Rectal smooth muscle tissue (tissue), 1 donor: ENCODE results near the gene MED12L.

ENCODE experiments used
- H3K27ac ChIP-seq: one replicate; pipeline ENCODE4 v1.7.0; 2013; ENCODE audit warnings: low read depth, low read length, inconsistent platforms
- H3K27me3 ChIP-seq: one replicate; pipeline ENCODE4 v1.7.0; 2013; ENCODE audit warnings: low read length; ENCODE audit not compliant: control insufficient read depth, insufficient read depth
- H3K36me3 ChIP-seq: one replicate; pipeline ENCODE4 v1.7.0; 2013; ENCODE audit warnings: low read length; ENCODE audit not compliant: control insufficient read depth, insufficient read depth
- H3K4me1 ChIP-seq: one replicate; pipeline ENCODE4 v1.7.0; 2013; ENCODE audit warnings: low read length; ENCODE audit not compliant: control insufficient read depth, insufficient read depth
- H3K4me3 ChIP-seq: one replicate; pipeline ENCODE4 v1.7.0; 2013; ENCODE audit warnings: low read length
- H3K9ac ChIP-seq: one replicate; pipeline ENCODE4 v1.7.0; 2013; ENCODE audit warnings: low read length

Gene MED12L

DNA sequence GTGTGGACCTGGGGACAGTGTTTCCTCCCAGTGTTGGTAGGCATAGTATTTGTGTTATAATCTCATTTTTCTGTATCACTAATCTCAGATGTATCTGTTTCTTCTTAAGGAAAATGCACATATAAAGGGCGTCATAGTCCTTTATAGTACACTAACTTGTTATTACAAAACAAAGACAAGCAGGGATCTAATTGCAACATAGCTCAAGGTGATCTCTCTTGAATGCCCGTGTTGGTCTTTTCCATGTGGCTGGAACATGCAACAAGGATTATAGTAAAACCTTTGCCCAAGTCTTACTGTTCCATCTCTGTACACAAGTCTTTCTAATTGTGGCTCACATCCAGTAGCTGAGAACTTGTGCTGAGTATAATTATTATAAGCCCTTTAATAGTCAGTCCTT lies 234.7 kb downstream of the MED12L start:
- no peaks in the 10 kb centered on the region for H3K27me3 ChIP-seq
- no peak overlapping the region for H3K9ac ChIP-seq
- H3K36me3 ChIP-seq: no peaks in the 10 kb centered on the region
- no peak overlapping the region for H3K4me3 ChIP-seq
- H3K4me1 ChIP-seq: no peaks in the 10 kb centered on the region
- H3K27ac ChIP-seq: no peak overlapping the region

DNA sequence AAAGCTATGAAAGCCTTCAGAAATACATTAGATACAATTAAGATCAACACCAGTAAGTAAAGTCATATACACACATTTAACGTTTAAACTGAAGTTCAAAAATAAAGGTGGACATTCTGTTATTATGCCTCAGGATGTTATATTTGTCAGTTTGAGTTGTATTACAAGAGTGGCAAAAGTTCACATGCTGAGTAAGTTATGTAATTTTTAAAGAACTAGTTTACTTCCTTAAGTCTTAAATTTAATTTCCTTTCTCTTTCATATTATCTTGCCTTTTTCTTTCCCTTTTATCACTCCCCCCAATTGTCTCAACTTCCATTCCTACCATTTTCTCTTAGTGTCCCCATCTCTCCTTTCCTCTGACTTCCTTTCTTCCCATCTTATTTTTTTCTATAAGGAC lies 236.1 kb downstream of the MED12L start:
- Histone ChIP-seq H3K27ac (no peak overlapping the region), H3K9ac (no peak overlapping the region), H3K36me3 (no peaks in the 10 kb centered on the region), H3K27me3 (no peaks in the 10 kb centered on the region), H3K4me1 (no peaks in the 10 kb centered on the region), H3K4me3 (no peak overlapping the region)

DNA sequence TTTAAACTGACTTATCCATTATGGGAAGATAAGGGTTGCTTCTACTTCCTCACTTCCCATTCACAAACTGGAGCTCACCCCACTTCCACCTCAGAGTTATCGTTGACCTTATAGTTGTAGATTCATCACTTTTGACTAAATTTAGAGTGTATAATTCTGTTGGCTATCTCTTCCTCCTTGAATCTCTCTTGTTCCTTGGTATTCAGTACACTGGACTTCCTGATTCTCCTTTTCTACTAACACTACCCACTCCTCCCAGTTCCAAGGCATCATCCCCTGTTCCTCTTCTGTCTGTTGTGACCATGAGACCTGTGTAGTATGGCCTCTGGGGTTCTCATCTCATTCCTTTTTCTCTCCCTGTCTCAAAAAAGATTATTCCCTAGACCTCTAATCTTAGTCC lies 237.0 kb downstream of the MED12L start:
- Histone ChIP-seq H3K27ac (no peak overlapping the region), H3K4me1 (no peaks in the 10 kb centered on the region), H3K4me3 (no peak overlapping the region), H3K27me3 (no peaks in the 10 kb centered on the region), H3K36me3 (no peaks in the 10 kb centered on the region), H3K9ac (no peak overlapping the region)

DNA sequence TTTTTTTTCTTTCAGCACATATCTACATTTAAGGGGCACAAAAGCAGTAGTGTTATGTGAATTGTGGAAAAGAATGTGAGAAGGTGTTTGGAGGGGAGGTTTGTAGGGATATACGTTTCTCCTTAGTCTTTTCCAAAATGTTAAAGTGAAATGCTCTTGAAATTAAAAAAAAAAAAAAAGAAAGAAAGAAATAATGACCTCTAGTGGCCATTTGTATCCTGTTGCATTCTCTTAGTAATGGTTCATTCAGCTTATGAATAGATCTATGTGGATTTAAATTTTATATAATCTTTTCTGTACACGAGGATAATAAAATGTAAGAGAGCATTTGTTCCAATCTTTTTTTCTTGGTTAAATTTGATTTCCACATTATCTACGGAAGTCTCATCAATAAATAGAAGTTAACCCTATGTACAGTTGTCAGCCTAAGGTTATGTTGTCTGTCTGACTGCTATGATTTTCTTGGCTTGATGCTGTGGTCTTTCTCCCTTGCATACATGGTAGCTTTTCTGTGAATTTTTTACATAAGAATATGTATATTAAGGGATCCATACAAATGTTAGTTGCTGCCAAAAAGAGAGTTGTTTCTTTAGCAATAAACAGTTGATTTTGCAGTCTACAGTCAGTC lies 242.2 kb downstream of the MED12L start:
- Histone ChIP-seq H3K9ac (no peak overlapping the region), H3K27ac (no peak overlapping the region), H3K36me3 (no peaks in the 10 kb centered on the region), H3K4me1 (no peaks in the 10 kb centered on the region), H3K27me3 (no peaks in the 10 kb centered on the region), H3K4me3 (no peak overlapping the region)

DNA sequence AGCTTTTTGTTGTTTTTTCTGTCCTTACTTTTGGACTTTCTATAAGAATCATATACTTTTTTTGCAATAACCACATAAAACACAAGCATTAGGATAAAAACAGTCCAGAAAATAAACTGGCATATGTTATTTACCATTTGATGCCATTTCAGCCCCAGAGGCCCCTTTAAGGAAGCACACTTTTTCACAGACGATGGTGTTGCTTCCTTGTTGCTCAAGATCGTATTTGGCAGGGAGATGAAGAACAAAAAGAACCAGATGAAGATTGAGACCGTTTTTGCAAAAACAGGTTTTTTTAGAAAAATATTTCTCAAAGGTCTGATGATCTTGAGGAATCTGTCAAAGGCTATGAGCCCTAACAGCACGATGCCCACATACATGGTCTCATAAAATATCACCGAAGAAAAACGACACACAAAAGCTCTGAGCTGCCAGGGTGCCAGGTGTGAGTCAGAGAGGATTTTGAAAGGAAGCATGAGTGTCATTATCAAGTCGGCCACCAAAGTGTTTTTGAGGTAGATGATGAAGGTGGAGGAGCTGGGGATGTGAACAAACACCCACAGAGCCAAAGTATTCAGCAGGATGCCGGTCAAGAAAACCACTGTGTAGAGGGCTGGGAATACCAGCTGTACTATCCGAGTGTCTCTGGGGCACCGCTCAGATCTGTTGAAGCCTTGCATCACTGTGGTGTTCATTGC lies 243.0 kb downstream of the MED12L start:
- no peaks in the 10 kb centered on the region for H3K27me3 ChIP-seq
- no peaks in the 10 kb centered on the region for H3K4me1 ChIP-seq
- H3K27ac ChIP-seq: no peak overlapping the region
- peak overlapping the region; percentile 27 for H3K4me3 ChIP-seq
- H3K9ac ChIP-seq: no peak overlapping the region
- no peaks in the 10 kb centered on the region for H3K36me3 ChIP-seq

DNA sequence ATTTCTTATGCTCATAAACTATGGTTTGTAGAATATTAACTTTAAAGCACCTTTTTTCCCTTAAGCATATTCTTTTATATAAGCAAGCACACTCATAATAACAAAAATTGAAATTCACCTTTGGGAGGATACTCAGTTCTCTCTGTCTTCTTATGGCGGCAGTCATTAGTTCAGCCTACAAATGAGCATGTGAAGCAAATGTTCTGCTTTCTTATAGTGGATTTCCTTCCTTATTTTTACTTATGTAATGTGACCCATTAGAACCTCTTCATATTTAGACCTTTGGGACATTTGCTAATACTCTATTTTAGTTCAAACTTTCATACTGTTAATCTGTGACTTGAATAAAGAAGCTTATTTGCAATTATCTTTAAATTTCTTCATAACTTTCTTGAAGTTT lies 243.9 kb downstream of the MED12L start, which contains the start of gene P2RY13:
P2RY13 (minus strand) TSS at position 187 of the 400 bp plus-strand sequence; CDS start at position 166, 21 bp downstream.
- Histone ChIP-seq H3K27ac (no peak within 1 kb of the TSS), H3K4me1 (no peaks in the 10 kb centered on the region), H3K27me3 (no peaks in the 10 kb centered on the region), H3K9ac (no peak within 1 kb of the TSS), H3K4me3 (peak within 1 kb of the TSS; percentile 27), H3K36me3 (no peaks in the 10 kb centered on the region)

DNA sequence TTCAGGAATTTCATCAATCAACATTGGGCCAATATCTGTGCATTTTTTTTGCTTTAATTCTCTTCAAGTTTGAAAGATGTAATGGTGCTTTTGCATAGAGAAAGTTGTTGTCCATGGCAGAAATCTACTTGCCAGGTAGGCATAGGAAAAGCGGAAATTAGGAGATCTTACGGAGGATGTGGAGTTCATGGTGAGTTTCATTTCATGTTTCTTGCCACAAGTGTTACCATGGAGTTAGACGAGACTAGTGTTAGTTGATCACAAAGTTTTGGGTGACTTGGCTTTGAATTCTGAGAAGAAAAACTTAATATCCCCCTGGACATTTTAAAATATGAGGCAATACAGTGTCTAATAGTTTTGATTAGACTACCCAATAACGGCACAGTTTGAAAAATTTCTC lies 244.9 kb downstream of the MED12L start:
- H3K4me1 ChIP-seq: no peaks in the 10 kb centered on the region
- H3K4me3 ChIP-seq: no peak overlapping the region
- H3K27ac ChIP-seq: no peak overlapping the region
- H3K9ac ChIP-seq: no peak overlapping the region
- H3K27me3 ChIP-seq: no peaks in the 10 kb centered on the region
- H3K36me3 ChIP-seq: no peaks in the 10 kb centered on the region

DNA sequence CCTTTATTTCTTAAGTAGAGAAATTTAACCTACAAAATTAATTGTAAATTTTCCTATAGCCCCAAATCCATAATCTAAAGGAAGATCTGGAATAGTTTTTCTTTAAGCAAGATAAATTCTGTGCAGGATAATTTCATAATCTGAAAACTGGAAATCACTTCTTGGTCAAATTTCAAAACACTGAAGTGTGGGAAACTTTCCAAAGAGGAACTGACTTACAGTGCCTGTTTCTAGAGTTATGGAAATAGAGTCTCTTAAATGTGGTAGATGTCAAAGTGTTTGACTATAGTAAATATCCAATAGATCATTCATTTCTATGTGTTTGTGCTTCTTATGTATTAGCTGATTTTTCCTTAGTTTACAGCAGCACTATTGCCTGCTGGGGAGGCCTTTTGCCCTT lies 245.4 kb downstream of the MED12L start:
- H3K9ac ChIP-seq: no peak overlapping the region
- H3K4me3 ChIP-seq: no peak overlapping the region
- no peaks in the 10 kb centered on the region for H3K27me3 ChIP-seq
- H3K4me1 ChIP-seq: no peaks in the 10 kb centered on the region
- no peak overlapping the region for H3K27ac ChIP-seq
- H3K36me3 ChIP-seq: no peaks in the 10 kb centered on the region

DNA sequence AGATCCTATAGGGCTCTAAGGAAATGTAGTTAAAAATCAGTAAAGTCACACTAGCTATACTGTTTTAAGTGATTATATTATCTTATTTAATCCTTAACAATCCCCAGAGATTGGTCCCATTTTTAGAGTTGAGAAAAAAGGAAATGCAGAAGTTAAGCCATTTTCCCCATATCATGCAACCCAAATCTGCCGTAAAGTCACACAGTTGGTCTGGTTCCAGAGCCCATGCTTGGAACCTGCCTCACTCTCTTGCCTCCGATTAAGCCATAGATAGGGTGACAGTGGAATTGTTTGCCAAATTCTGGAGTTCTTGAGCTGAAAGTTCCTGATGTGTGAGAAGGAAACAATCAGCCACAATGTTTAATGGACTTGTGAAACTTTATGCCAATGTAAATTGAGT lies 246.2 kb downstream of the MED12L start:
- Histone ChIP-seq H3K36me3 (no peaks in the 10 kb centered on the region), H3K4me3 (no peak overlapping the region), H3K9ac (no peak overlapping the region), H3K27me3 (no peaks in the 10 kb centered on the region), H3K4me1 (no peaks in the 10 kb centered on the region), H3K27ac (no peak overlapping the region)

DNA sequence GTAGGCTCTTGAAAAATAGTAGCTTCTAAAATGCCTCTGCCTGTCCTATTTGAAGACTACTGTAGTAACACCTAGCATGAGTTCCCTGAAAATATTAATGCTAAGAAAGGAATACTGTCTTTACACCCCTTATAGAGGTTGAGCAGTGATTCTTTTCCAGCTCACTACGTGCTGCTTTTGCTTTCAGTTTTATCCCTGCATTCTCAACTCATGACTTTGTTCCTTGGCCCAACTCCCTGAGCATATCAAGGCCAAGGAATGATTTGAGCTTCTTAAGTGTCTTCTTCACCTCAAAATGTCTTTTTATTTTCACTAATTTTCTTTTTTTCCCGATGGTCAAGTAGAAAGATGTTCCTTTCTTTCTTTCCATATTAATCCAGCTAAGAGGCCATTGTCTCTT lies 260.4 kb downstream of the MED12L start:
- peak overlapping the region; percentile 33 for H3K4me3 ChIP-seq
- no peaks in the 10 kb centered on the region for H3K27me3 ChIP-seq
- H3K9ac ChIP-seq: no peak overlapping the region
- H3K4me1 ChIP-seq: no peaks in the 10 kb centered on the region
- H3K27ac ChIP-seq: peak overlapping the region; percentile 63
- no peaks in the 10 kb centered on the region for H3K36me3 ChIP-seq

DNA sequence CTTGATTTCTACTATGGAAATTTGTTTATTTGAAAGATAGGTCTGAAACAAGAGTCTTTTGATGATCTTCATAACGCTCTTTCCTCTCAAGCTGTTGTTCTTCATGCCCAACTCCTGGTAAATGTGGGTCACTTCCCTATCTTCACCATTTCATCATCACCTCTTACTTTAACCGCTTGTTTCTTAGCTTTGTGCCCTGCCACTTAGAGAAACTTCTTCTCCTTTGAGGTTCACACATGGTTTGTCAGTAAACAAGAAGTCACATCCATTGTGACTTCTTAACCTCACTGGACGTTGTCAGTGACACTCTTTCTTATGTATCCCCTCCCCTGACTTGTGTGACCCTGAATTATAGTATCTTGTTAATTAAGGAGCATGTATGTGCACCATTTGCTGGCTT lies 260.8 kb downstream of the MED12L start:
- Histone ChIP-seq H3K4me3 (no peak overlapping the region), H3K27me3 (no peaks in the 10 kb centered on the region), H3K9ac (no peak overlapping the region), H3K27ac (peak overlapping the region; percentile 63), H3K4me1 (no peaks in the 10 kb centered on the region), H3K36me3 (no peaks in the 10 kb centered on the region)

DNA sequence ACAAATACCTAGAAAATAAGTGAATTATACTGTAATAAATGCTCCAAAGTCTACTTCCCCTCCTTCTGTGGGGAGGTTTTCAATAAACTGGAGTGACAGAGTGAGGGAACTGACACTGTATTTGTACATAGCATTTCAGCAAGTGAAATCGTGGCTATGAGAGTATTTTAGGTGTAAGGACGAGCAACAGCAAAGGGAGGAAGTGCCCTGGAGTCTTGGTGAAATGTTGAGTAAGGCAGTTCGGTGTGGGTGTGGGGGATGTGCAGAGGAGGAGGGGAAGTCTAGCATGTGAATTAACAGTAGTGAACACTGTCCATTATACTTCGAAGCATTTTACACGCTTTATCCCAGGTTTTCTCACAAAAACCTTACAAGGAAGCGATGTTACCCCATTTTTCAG lies 262.0 kb downstream of the MED12L start:
- Histone ChIP-seq H3K36me3 (no peaks in the 10 kb centered on the region), H3K27ac (no peak overlapping the region)

DNA sequence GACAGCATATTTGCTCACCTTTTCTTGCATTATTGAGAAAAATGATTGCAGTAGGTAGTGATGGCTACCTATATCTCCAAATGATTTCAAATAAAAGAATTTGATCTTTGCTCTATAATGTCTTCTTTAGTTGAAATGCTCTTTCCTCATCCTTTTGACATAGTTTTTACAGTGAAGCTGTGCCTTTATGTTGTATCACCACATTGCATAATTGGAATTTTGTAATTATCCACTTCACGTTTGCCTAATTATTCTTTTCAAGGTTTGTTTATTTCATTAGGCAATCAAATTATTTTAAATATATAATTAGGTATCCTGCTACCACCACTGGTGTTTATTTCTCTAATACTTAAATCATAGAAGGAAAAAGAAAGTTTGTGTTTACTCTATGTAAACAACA lies 265.2 kb downstream of the MED12L start:
- Histone ChIP-seq H3K27me3 (no peaks in the 10 kb centered on the region), H3K4me1 (no peaks in the 10 kb centered on the region), H3K9ac (no peak overlapping the region), H3K36me3 (no peaks in the 10 kb centered on the region), H3K27ac (no peak overlapping the region), H3K4me3 (no peak overlapping the region)

More for the DNA sequence above, 262.0 kb downstream of the MED12L start:
- no peak overlapping the region for H3K9ac ChIP-seq
- no peaks in the 10 kb centered on the region for H3K27me3 ChIP-seq
- no peak overlapping the region for H3K4me3 ChIP-seq
- H3K4me1 ChIP-seq: no peaks in the 10 kb centered on the region
